NCI-H510A (cell line): ENCODE data around the gene HOXD8.

Source experiments
- DNase-seq: peaks from one replicate; lab custom pipeline; 2025; lab: John Stamatoyannopoulos, UW

Gene HOXD8

DNA sequence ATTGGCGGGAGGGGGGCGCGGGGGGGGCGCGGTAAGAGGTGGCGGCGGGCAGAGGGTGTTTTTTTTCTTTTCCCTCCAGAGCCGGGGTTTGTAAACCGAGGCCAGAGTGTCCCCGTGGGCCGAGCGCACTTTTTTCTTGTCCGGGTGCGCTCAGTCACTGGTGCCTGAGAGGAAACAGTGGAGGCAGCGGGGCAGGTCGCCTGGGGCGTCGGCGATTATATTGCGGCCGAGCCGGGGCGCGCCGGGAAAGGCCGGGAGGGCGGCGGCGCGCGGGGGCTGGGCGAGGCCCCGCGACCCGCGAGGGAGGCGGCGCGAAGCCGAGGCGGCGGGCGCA, 275 bp downstream of the HOXD8 start:
- DNase-seq = no peak

DNA sequence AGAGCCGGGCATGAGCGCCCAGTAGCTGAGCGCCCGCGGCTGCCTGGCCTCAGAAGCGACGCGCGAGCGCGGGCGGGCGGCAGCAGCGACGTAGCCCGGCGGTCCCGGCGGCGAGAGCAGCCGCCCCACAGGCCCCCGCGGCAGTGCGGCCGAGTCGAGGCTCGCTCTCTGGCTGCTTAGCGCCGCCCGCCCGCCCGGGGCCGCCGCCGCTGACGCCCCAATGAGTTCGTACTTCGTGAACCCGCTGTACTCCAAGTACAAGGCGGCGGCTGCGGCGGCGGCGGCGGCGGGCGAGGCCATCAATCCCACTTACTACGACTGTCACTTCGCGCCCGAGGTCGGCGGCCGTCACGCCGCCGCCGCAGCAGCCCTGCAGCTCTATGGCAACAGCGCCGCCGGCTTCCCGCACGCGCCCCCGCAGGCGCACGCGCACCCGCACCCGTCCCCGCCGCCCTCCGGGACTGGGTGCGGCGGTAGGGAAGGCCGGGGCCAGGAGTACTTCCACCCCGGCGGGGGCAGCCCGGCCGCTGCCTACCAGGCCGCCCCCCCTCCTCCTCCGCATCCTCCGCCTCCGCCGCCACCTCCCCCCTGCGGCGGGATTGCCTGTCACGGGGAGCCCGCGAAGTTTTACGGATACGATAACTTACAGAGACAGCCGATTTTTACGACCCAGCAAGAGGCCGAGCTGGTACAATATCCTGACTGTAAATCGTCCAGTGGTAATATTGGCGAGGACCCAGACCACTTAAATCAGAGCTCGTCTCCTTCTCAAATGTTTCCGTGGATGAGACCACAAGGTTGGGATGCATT, 847 bp downstream of the HOXD8 start:
- DNase-seq = no peak

DNA sequence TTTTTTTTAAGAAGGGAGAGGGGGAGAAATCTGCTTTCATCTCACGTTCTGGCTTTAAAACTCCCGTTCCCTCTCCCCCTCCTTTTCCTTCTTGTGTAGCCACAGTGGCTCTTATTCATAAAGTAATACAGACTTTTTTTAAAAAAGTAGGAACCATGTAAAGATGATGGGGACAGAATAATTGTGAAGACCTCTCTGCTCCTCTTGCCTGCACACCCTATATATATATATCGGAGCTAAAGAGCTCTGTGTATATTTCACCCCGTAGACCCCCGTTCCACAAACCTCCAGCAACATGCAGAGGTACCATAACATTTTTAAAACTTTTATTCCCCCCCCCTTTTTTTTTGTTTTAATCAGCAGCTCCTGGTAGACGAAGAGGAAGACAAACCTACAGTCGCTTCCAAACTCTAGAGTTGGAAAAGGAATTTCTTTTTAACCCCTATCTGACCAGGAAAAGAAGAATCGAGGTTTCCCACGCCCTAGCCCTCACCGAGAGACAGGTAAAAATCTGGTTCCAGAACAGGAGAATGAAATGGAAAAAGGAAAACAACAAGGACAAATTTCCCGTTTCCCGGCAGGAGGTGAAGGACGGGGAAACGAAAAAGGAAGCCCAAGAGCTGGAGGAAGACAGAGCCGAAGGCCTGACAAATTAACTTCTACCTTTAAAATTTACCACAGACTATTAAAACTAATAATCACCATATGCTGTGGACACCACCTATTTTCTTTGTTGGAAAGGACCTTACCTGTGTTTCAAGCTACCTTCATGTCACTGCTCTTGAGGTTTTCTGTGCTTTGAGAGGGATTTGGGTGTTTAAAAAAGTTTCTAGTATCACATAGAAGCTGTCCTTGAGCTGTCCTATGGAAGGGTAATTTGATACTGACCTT, 1.7 kb downstream of the HOXD8 start:
- no peak for DNase-seq

DNA sequence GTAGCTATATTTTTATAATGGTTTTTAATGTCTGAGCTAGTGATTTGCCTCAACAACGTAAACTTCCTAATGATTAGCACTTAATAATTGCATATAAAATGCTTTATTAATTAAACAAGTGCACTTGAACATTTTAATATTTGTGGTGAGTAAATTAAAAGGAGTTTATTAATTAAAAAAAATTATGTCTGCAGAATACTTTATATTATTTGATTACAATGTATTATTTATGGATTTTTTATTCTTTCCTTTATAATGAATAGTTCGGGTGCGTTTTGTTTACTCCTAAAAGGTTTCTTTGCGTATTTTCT, 2.3 kb downstream of the HOXD8 start:
- no peak for DNase-seq

DNA sequence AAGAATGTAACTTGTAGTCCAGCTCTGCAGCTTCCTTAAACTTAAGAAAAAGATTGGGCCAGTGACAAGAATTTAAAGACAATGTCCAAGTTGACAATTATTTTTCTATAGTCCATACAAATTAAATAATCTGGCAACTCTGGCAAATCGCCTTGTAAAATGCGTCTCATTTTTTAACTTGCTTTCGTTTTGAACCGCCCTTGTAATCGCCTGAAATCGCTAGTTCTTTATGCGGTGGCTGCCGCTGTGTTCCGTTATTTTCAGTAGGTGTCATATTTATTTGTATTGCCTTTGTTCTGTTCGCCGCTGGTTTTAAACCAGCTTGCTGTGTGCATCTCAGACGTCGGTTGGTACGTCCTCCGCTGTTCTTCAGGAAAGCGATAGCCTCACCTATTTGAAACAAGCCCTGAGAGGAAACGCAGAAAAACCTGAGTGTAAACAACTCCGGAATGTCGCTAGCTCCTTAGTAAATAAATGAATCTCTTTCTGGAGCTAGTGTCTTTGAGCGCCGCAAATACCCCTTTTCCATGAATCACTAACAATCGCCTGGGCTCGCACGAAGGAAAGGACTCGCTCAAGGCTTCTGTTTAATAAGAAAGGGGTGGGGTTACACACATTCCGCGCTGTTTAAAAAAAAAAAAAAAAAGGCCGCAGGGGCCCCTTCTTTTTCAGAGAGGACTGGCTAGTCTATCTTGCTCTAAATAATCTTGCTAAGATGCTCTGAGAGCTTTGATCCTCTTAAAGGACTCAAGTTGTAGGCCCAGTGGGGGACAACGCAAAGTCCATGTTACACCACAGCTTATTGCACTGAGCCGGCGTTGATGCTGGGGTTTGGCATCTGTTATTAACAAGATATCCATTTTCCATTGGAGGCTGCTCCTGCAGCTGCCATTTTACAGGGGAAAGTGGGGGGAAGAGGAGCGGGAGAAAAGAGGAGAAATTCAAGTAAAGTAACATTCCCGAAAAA, 3.0 kb downstream of the HOXD8 start:
- no peak for DNase-seq

DNA sequence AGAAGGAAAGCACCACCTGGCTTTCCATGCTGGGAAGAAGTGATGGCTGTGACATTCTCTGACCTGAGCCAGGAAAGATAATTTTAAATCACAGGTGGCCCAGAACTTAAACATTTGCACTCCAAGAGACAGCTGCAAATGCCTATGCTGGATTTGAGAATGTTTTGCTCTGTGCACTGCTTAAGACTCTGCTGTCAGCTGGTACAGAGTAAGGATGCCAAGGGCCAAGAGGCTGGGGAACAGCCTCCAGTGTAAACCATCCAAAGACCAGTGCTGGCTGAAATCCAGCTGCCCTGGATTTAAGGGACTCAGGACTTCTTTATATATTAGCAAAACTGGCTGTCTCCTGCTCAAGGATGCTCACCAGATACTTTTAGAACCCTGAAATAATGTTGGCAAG, 3.9 kb downstream of the HOXD8 start:
- DNase-seq = no peak

DNA sequence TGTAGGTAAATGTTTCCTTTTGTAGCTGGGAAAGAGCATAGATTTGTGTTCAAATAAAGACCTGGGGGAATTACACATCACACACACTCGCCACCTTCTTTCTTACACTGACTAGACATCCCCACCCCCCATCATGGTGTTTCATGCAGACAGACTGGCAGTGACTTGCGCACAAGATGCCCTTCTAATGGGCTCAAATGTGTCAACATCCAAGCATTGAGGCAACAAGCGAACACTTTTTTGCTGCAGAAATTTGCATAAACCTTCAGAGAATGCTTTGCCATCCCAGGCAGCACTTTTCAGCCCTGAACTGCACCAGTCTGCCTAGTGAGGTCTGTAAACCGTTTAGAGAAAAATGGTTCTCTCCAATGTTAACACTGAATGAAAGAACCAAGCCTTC, 4.5 kb downstream of the HOXD8 start:
- no peak for DNase-seq

DNA sequence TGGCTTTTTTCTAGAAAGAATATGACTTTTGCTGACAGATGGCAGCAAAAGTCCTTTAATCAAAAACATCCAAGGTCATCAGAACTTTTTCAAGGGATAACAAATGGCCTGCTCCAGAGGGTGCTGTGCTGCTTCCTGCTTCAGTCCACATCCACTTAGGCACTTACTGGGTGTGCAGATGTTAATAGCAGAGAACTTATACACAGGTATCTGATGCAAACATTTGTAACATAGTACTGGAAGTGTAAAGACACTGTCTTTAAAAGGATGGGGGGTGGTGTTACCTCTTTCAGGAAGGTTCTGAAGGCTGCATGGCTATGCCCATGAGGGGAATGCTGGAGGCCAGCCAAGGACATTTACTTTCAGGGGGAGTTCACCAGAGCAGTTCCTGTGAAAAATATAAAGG, 5.5 kb downstream of the HOXD8 start:
- no peak for DNase-seq

DNA sequence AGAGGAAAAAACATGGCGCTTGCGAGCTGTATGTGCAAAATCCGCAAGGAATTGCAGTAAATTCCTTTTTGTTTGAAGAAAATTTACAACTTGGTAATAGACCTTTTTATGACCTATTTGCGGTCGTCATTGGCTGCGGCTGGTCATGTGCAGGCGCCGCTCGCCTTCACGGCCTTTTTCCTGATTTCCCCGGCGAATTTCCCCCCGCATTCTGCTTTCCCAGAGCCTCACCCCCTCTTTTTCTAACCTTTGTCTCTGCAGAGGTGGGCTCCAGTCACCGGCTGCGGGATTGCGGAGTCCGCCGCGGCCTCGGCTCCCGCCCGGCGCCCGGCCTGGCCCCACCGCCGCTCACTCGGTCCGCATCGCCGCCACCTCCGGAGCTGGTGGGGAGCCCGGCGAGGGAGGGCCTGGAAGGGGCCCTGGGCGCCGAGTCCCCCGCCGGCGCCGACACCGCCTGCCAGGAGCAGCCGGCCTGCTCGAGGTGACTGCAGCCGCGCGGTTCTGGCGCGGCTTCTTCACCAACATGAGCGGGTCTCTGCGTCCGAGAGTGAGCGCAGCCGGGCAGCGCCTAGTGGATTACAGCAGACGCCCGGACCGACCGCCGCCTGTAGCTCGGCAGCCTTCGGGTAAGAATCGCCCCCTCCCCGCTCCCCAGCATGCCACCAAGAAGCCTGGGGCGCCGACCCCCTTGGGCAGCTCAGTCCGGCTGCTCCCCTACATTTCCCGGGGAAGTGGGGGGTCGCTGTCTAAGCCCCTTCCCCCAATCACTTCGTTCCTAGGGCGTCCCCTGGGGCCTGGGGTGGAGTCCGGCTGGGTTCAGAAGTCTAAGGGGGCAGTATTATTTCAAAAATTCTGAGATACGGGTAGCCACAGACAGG, 7.1 kb downstream of the HOXD8 start:
- DNase-seq = no peak

DNA sequence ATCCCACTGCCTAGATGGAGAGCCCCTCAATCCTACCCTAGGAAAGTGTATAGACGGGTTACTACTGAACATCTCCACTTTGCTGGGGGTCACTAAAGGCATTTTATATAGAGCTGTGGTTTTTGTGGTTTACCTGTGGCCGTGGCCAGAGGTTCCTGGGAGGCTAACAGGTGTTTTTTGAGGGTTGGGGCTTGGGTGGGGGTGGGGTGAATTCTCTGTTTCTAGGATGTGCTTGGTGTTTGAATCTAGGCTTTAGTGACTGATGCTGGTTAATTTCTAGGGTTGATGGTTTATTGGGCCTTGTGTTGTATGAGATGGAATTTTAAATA, 7.7 kb downstream of the HOXD8 start:
- no peak for DNase-seq

DNA sequence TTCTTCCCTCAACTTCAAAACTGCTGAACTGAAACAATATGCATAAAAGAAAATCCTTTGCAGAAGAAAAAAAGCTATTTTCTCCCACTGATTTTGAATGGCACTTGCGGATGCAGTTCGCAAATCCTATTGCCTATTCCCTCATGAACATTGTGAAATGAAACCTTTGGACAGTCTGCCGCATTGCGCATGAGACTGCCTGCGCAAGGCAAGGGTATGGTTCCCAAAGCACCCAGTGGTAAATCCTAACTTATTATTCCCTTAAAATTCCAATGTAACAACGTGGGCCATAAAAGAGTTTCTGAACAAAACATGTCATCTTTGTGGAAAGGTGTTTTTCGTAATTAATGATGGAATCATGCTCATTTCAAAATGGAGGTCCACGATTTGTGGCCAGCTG, 8.4 kb downstream of the HOXD8 start:
- DNase-seq = no peak

DNA sequence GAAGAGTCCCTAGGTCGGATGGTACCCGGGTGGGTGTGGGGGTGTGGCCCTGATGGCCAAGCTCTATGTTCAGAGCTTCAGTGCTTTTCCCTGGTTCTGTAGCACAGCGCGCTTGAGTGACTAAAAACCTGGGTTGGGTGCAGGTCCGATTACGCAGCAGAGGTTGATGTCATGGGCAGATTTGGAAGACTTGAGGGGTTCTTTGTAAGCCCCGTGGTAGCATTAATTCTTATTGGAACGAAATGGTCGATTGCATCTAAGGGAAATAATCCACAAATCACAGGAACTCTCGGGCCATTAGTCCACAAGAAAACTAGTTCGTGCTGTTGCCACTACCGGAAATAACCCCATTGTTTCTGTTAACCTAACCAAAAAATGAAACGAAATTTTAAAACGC, 9.0 kb downstream of the HOXD8 start:
- DNase-seq = no peak

DNA sequence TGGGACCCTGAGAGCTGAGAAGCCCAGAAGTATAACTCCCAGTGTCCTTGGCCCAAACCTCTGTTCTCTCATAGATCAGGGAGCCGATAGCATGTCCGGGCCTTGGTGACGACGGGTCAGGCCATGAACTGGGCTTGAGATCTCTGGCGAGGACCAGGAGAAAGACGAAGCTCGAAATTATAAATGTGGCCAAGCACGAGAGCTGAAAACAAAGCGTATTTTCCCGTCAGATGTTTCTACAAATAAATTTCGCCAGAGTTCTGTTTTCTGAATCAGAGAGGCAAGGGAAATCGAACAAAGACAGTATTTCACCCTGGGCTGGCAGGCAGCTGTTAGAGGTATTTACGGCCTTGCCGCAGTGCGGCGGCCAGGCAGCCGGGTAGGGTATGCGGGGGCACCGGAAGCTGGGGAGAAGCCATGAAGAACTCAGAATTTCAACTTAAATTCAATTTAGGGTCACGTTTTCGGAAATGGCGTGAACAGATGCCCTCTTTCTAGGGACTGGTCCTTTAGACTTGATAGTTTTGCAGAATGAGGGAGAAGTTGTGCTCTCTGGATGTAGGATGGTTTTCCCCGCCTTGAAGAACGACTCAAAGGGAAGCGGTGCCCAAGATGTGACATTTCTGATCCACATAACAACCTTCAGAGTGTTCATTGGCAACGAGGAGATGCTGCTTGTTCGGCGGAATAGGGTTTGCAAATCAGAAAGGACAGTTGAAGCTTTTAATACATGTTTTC, 9.6 kb downstream of the HOXD8 start:
- DNase-seq = no peak

DNA sequence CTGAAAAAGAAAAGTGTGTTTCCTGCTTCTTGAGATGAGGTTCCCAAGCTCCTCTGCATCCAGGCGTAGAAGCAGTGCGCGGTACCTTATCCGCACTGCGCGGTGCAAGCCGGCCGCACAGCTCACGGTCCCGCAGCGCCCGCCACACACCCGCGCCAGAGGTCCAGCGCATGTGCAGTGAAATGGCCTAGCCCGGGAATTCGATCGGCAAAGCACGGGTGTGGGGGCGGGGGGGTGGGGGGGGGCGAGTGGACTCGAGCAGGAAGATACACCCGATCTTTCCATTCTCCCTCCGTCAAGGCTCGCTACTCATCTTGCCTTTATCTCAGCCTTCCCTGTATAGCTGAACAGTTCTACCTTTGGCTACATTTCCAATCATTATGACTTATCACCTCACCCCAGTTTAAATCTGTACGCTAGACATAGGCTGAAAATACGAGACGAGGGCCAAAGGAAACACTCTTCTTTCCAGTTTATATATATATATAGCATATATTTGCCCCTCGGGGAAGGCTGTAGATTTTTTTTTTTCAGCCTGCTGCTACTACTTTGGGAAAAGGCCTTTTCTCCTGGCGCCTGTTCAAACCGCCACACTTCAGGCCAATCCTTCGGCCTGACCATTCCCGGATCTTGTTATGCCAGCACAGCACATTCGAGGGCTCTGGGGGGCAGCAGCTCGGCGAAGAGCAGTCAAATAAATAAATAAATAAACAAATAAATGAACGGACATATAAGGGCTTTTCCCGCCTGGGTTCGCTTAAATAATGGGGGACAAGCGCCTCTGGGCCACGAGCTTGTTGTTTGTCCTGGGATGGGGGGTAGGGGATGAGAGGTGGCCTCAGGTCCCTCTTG, 10.4 kb downstream of the HOXD8 start:
- no peak for DNase-seq

DNA sequence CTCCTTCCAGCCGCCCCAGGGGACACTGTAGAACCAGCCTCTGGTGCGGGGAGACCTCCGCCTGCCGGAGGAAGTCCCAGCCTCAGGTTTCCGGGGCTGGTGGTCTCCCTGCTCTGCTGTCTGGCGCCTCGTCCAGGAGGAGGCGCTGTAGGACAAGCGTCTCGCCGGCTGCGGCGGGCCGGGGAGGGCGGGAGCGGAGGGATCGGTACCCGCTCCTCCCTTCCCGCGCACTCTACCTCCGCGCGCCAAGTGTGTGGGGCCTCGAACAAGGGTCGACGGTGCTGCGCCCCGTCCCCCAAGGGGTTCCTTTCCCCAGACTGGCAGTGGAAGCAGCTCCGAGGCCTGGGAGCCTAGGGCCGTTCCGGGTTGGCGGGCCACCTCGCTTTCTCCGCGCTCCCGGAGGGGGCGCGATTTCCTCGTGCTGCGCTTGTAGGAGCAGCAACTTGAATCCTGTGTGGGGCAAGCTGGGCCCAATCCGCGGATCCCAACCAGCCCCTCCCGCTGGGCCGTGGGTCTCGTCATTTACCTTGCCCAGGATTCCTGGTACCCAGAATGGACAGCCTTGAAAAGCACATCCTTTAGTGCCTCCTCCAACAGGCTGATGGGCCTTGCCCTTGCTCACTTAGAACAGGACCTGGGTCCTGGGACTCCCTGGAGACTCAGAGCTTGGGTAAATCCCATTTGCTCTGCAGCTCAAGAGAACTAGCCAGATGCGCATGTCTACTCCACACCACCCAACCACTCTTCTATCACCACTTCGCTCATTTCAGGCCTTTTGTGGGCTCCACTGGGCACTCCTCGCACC, 11.2 kb downstream of the HOXD8 start:
- no peak for DNase-seq

DNA sequence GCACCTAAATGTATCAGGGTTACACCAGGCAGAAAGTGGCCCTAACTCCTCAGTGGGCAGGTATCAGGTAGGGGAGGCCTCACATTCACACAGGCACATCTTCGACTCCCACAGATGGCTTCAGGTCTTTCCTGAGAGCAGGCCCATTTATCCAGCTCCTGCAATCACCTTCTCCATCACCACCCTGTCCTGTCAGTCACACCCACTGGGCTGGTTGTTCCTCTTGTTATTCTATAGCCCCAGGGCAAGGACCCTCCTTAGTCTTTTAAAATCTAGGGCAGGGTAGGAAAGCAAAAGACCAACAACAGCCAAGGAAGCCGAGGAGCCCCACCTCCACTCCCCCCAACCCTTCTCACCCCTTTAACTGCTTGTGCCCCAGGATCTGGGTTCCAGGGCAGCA, 12.8 kb downstream of the HOXD8 start:
- DNase-seq = no peak

DNA sequence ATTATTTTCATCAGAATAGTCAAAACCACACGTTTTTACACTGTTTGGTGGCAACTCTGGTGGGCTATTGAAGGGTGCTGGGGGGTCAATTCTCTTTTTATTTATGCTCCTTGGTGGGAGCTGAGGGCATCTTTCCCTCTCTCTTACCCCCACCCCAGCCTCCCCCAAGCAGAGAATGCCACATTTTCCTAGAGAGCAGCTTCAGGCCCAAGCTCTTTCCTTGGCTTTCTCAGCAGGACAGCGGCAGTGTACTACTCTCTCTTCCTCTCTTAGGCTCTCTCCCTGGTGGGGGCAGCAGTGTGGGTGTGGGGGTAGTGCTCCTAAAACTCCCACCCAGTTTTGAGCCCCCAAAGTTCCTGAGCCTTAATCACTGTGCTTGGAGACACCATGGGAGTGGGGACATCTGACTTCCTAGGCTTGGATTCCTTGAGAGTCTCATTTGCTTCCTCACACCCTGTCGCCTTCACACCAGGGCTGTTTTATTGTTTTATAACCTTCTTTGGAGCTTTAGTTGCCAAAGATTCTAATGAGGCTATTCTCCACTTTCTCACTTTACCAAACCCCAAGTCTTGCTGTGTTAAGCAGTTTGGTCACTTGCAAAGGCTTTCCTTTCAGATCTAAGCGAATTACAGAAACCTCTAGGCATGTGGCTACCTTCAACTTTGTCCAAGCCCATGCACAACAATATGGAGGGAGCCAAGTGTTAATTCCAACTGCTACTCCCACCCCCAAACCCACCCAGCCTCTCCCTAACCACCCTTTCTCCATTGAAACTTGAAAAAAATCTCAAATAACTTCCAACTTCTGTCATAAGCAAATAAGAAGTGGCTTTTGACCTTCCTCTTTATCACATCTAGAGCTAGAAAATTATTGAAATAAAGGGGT, 15.8 kb downstream of the HOXD8 start:
- DNase-seq = no peak

DNA sequence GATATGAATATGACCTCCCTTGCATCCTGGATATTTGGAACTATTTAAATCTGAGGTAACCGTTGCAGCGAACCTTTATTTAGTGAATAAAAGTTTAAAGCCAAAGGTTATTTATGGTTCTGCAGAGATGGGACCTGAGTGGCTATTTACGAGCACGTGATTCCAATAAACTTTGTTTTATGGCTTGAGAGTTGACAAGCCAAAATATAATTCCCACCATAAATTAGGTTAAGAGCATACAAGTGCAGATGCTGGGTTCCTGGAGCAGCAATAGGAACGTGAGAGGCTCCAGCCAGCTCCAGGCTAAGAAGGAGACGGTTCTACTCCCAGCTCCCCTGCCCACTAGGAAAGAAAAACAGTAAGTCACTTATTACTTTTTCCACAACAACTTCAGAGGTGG, 16.6 kb downstream of the HOXD8 start:
- no peak for DNase-seq
